Astrocyte of the cerebellum (primary cell): ENCODE data around the gene PPFIA1.
"Not testable (repeated sequence)": the region's sequence is repeated elsewhere in the genome, so short reads cannot be mapped to it uniquely, and the experiment has no call there.

ENCODE experiments used
- DNase-seq: peaks from one replicate; pipeline ENCODE4 v3.0.0-alpha.2; 2011; ENCODE audit warnings: low read depth
- H3K4me3 ChIP-seq: 2 replicates; pipeline ENCODE4 v1.5.1; 2011; ENCODE audit warnings: mild to moderate bottlenecking, low read depth, low read length, moderate library complexity
- in situ Hi-C: cut with HindIII; loops from 2 replicates; pipeline ENCODE4 v1.10.0; 2017; ENCODE audit warnings: low sequenced_read_pairs
- TF ChIP-seq, protein P1 (sequence below): IDR thresholded peaks from 2 replicates; pipeline ENCODE4 v1.5.1; 2012; ENCODE audit warnings: low read length, low read depth, moderate library complexity, mild to moderate bottlenecking; ENCODE audit errors: missing control alignments

PPFIA1 gene

DNA sequence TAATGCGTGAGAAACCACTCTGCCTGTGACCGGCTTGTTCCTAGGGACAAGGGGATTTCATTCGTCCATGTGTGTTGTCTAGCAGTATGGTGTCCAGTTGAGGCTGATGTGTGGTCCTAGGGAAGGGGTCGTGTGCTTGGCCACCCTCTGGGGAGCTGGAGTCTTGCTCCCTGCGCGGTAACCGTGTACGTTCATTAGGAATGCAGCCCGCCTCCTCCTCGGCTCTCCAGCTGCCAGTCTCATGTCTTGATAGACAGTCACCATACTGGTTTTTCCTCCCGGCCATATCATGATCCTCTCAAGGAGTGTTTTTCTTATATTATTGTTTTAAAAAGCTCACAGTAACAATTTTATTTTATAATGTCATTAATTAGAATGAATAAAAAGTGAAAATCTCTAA, 133.8 kb downstream of the PPFIA1 start:
- in situ Hi-C loops, result no loop called here
- TF ChIP-seq, protein P1, sequence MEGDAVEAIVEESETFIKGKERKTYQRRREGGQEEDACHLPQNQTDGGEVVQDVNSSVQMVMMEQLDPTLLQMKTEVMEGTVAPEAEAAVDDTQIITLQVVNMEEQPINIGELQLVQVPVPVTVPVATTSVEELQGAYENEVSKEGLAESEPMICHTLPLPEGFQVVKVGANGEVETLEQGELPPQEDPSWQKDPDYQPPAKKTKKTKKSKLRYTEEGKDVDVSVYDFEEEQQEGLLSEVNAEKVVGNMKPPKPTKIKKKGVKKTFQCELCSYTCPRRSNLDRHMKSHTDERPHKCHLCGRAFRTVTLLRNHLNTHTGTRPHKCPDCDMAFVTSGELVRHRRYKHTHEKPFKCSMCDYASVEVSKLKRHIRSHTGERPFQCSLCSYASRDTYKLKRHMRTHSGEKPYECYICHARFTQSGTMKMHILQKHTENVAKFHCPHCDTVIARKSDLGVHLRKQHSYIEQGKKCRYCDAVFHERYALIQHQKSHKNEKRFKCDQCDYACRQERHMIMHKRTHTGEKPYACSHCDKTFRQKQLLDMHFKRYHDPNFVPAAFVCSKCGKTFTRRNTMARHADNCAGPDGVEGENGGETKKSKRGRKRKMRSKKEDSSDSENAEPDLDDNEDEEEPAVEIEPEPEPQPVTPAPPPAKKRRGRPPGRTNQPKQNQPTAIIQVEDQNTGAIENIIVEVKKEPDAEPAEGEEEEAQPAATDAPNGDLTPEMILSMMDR, result no peak
- DNase-seq, result no peak
- H3K4me3 ChIP-seq, result no peak overlapping the region

DNA sequence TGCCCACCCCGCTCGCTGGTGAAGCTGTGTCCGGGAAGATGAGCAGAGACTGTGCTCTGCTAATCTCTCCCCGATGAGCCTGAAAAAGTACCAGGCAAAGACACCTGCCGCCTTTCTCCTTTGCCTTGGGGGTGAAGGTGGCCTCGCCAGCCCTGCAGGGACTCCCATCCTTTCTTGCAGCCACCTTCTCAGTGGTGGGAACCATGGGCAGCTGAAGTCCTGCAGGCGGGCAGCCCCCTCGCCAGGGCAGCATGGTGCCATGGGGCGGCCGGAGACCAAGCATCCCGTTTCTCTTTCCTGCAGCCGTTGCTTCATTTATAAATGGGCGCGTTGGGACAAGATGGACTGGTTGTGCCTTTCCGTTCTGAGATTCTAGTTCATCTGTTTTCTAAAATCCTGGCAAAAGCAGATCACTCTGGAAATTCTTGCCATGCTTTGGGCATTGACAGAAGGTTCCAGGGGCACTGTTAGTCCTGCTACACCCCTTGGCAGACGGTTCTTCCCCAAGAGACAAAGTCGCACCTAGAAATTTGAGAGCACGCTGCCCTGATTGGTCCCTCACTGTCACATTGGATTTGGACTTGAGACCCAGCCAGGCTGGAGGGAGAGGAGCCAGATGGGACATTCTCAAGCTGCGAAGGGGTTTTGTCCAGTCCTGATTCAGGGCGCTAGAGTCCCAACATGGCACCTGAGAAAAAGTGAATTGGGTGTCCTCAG, 135.3 kb downstream of the PPFIA1 start:
- no peak overlapping the region for H3K4me3 ChIP-seq
- DNase-seq, result no peak
- in situ Hi-C loops, result no loop called here
- TF ChIP-seq, protein P1, result no peak

DNA sequence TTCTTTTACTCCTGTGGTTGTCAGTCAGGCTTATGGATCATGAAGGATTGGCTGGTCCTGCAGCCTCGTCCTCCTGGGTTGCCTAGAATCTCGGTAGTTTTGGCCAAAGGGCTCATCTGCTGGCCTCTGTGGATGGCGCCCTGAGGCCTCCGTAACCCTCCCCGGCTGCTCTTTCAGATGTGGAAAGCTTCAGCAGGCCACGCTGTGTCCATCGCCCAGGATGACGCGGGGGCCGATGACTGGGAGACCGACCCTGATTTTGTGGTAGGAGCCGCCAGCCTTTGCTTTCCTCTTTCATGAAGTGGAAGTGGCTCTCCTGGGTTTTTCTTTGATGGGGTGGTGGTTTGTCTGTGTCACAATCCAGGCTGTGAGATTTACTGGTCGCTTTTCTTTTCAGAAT, 136.6 kb downstream of the PPFIA1 start:
- no peak overlapping the region for H3K4me3 ChIP-seq
- in situ Hi-C loops, result no loop called here
- TF ChIP-seq, protein P1, result no peak
- no peak for DNase-seq

DNA sequence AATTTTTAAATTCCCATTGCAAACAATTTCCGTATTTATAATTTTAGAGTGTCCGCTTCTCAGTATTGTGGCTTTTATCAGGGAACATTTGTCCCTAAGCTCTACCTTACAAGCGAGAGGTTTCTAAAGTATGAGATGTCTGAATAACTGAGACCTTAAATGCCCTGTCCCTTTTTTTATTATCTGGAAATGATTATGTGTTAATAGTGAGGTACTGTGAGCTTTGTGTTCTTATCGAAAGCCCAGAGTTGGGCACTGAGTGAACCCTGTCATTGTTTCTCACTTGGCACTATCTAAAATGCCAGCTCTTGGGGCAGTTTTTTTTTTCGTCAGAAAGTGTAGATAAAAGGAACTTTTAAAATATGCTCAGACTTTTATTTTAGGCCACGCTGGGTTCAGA, 137.3 kb downstream of the PPFIA1 start:
- TF ChIP-seq, protein P1, result no peak
- in situ Hi-C loops, result no loop called here

DNA sequence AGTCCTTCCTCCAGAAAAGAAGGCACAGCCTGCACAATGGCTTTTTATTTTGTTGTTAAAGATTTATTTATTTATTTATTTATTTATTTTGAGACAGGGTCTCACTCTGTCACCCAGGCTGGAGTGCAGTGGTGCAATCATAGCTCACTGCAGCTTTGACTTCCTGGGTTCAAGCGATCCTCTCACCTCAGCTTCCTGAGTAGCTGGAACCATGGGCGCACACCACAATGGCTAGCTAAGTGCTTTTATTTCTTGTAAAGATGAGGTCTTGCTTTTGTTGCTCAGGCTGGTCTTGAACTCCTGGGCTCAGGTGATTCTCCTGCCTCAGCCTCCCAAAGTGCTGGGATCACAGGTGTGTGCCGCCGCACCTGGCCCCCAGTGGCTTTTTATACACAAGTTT, 137.8 kb downstream of the PPFIA1 start:
- H3K4me3 ChIP-seq, in situ Hi-C loops, DNase-seq: not testable (repeated sequence)

More for the DNA sequence above, 137.3 kb downstream of the PPFIA1 start:
- DNase-seq, result no peak
- no peak overlapping the region for H3K4me3 ChIP-seq

DNA sequence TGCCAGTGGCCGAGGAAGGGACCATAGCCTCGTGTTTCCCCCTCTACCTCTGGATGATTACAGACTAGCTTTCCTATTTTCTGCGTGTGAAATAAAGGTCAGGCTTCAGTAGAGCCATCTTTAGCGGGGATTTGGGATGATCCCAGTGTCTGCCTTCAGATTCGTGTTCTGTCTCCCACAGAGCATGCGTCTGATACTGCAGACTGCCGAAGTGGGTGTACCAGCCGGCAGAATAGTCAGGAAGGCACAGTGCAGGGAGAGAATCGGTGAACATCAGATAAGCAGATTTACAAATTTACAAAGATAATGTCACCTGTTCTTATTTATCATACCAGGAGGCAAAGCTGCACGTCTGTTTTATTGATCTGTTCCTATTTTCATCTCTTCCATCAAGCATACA, 138.9 kb downstream of the PPFIA1 start:
- DNase-seq, result no peak
- TF ChIP-seq, protein P1, result no peak
- in situ Hi-C loops, result no loop called here
- no peak overlapping the region for H3K4me3 ChIP-seq

GRCh38 chr11:70409871-70410270, 139.4 kb downstream of the PPFIA1 start:
- no peak for DNase-seq
- TF ChIP-seq, protein P1, result no peak
- H3K4me3 ChIP-seq, result no peak overlapping the region
- in situ Hi-C loops, result no loop called here
